GM13977 (cell line): ENCODE data around the gene LIMA1.

Experiments
- DNase-seq: peaks from one replicate; pipeline ENCODE4 v3.0.0; 2012; ENCODE audit warnings: low spot score
- in situ Hi-C: fragments of 300-500 bp; cut with MboI; formaldehyde crosslinking; loops from one replicate; pipeline ENCODE4 v1.12.0; 2022; ENCODE audit warnings: low sequenced_read_pairs, low pct_unique_long_range_greater_than_20kb, mixed read lengths, inconsistent platforms; ENCODE audit not compliant: unreplicated experiment
- TF ChIP-seq, protein P1 (sequence below): IDR thresholded peaks from 2 replicates; pipeline ENCODE4 v1.5.1; 2012; ENCODE audit warnings: mild to moderate bottlenecking, control low read depth; ENCODE audit not compliant: insufficient read depth; ENCODE audit errors: extremely low read depth, missing control alignments

LIMA1 gene

GRCh38 chr12:50184261-50184660 is 99.1 kb downstream of the LIMA1 start:
- in situ Hi-C loops: no loop called here
- TF ChIP-seq, protein P1, sequence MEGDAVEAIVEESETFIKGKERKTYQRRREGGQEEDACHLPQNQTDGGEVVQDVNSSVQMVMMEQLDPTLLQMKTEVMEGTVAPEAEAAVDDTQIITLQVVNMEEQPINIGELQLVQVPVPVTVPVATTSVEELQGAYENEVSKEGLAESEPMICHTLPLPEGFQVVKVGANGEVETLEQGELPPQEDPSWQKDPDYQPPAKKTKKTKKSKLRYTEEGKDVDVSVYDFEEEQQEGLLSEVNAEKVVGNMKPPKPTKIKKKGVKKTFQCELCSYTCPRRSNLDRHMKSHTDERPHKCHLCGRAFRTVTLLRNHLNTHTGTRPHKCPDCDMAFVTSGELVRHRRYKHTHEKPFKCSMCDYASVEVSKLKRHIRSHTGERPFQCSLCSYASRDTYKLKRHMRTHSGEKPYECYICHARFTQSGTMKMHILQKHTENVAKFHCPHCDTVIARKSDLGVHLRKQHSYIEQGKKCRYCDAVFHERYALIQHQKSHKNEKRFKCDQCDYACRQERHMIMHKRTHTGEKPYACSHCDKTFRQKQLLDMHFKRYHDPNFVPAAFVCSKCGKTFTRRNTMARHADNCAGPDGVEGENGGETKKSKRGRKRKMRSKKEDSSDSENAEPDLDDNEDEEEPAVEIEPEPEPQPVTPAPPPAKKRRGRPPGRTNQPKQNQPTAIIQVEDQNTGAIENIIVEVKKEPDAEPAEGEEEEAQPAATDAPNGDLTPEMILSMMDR: no peak
- DNase-seq: no peak

DNA sequence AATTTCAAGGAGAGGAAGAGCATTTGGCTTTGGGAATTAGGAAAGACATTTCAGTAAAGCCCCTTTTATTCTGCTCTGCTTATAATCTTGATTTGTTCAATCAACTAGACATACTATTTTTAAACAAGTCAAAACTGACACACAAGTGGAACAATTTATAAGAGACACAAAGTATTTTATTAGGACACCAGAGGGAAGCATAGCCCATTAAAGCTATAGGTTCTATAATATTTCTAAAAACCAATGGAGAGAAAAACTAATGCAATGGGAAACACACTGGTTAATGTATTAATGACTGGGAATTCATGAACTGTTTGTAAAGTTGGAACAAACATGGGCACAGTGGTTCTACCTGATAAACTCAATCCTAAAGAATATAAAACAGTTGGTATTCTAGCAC is 100.9 kb downstream of the LIMA1 start:
- DNase-seq: no peak
- TF ChIP-seq, protein P1: no peak
- in situ Hi-C loops: no loop called here

DNA sequence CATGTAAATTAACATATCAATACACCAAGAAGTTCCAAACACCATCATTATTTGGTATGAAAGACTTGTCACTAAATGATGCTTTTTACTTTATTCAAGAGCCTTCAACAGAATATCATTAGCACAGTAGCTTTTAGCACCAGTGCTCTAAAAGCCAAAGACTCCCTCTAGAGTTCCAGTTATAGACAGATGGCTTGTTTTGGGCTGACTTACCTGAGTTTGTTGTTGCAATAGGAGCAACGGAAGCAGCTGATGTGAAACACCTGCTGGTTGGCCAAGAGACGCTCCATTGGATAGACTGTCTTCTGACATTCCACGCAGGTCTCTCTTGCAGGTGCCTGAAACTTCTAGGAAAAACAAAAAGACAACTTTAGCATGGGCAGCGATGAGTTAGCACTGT is 101.6 kb downstream of the LIMA1 start:
- no peak for DNase-seq
- TF ChIP-seq, protein P1: no peak
- in situ Hi-C loops: no loop called here

- TF ChIP-seq, protein P1: peak; percentile 15
- in situ Hi-C loops: no loop called here
- DNase-seq: no peak
Observed at GRCh38 chr12:50175716-50176026, 107.6 kb downstream of the LIMA1 start.

- in situ Hi-C loops: no loop called here
- peak; percentile 36 for DNase-seq
- TF ChIP-seq, protein P1: peak; percentile 51
Observed at GRCh38 chr12:50174971-50175715, 108.2 kb downstream of the LIMA1 start.

GRCh38 chr12:50167049-50167828 is 116.1 kb downstream of the LIMA1 start, which contains the start of gene CERS5:
CERS5 (minus strand) TSS chr12:50167369; CDS start chr12:50167297, 72 bp downstream.
- TF ChIP-seq, protein P1: peak; percentile 2
- DNase-seq: peak; percentile 99
- in situ Hi-C loops: loop anchor here (10.0 kb wide), 1 partner anchor 92 kb away; no protein-coding TSS in a partner anchor
